Bronchial epithelial cell (primary cell): ENCODE measurements around the gene AQP12A. TPM values are rescaled to one million over a fixed set of nuclear protein-coding genes. Genes with fewer than 3 reads are reported as not detected.

Source experiments
- DNase-seq: peaks from one replicate; pipeline ENCODE4 v3.0.0-alpha.2; 2010; ENCODE audit warnings: low read depth
- FAIRE-seq: peaks from 2 replicates; lab custom pipeline; 2011; peaks lifted over from hg19 to GRCh38; lab: Jason Lieb, UNC
- H3K27me3 ChIP-seq: 2 replicates; pipeline ENCODE4 v1.5.1; 2011; ENCODE audit warnings: low read length; ENCODE audit not compliant: control insufficient read depth, insufficient read depth
- H3K36me3 ChIP-seq: 2 replicates; pipeline ENCODE4 v1.5.1; 2011; ENCODE audit warnings: low read length; ENCODE audit not compliant: control insufficient read depth, insufficient read depth
- H3K4me3 ChIP-seq: 2 replicates; pipeline ENCODE4 v1.5.1; 2011; ENCODE audit warnings: mild to moderate bottlenecking, low read depth, low read length, control low read depth
- CTCF ChIP-seq: IDR thresholded peaks from 2 replicates; pipeline ENCODE4 v1.5.1; 2011; ENCODE audit warnings: mild to moderate bottlenecking, moderate library complexity, low read length, control low read depth, inconsistent platforms; ENCODE audit not compliant: insufficient read depth, severe bottlenecking
- total RNA-seq: library from RNA; depleted of rRNA; stranded (reverse); fragments of >200 nt; gene quantifications from 2 replicates; pipeline ENCODE4 v1.2.1, GENCODE V29; 2014

AQP12A gene
- total RNA-seq, 1 donor from 2014 or later: not detected

GRCh38 chr2:240644859-240645301, 46.8 kb upstream of the AQP12A start:
- FAIRE-seq (no peak), DNase-seq (no peak)
- Histone ChIP-seq H3K4me3 (no peak overlapping the region), H3K36me3 (no peaks in the 10 kb centered on the region), H3K27me3 (peaks cover 10% of the 10 kb centered on the region)
- no peak for TF ChIP-seq CTCF

GRCh38 chr2:240645346-240645745, 46.3 kb upstream of the AQP12A start:
- no peak for DNase-seq
- FAIRE-seq: no peak
- Histone ChIP-seq H3K27me3 (peaks cover 10% of the 10 kb centered on the region), H3K4me3 (no peak overlapping the region), H3K36me3 (no peaks in the 10 kb centered on the region)
- no peak for TF ChIP-seq CTCF

- no peak for TF ChIP-seq CTCF
- Histone ChIP-seq H3K36me3 (no peaks in the 10 kb centered on the region), H3K27me3 (peaks cover 11% of the 10 kb centered on the region), H3K4me3 (no peak overlapping the region)
- FAIRE-seq (no peak), DNase-seq (no peak)
Observed at GRCh38 chr2:240645801-240646175, 45.9 kb upstream of the AQP12A start.

DNA sequence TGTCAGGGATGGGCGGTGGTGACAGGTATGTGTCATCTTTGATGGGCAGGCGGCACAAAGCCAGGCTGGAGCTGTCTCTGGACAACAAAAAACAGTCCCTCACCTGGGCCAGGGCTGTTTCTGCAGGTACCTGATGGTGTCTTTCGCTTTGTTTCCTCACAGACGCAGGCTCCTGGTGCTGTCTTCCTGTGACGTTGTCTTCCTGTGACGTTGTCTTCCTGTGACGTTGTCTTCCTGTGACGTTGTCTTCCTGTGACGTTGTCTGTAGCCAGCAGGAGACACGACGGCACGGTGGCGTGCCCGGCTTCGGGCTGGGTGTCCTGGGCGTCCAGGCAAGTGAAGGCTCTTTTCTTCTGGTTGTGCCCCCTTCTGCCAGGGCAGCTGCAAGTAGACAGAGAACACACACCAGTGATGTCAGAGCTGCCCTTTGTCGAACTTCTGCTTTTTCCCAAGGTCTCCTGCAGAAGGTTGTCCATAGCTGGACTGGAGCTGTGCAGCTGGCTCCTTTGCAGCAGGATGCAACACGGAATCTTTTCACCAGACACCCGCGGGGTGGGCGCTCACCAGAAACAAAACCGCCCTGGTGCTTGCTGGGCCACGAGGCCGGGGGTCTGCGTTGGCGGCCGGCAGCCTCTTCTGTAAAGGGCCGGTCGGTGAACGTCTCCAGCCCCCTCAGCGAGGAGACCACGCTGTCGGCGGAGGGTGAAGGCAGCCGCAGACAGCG, 45.3 kb upstream of the AQP12A start:
- peaks cover 11% of the 10 kb centered on the region for H3K27me3 ChIP-seq

DNA sequence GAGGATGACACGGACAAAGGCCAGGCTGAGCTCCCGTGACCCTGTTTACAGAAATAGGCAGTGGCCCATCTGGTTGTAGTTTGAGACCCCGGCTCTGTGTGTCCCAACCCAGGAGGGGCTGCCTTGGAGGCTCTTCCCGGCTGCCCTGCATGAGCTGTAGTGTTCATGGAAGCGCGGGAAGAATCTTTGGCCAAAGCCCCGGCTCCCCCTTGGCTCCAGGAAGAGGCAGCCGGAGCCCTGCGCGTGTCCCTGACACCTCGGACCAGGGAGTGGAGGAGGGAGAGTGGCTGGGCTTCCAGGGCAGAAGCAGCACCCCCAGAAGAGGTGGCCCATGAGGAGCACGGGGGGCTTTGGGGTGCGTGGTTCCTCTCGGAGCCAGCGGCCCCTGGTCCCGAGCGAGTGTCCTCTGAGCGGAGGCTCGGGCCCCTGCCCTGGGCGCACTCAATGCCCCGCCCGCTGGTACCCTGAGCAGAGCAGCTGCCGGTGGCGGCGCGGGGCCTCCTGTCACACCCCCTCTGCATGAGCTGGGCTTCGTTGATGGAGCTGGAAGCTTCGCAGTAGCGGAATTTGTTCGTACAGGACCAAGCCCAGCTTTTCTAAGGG, 44.7 kb upstream of the AQP12A start:
- no peak for DNase-seq
- Histone ChIP-seq H3K36me3 (no peaks in the 10 kb centered on the region), H3K4me3 (no peak overlapping the region), H3K27me3 (peaks cover 11% of the 10 kb centered on the region)
- no peak for TF ChIP-seq CTCF
- FAIRE-seq: no peak

More for the DNA sequence above, 45.3 kb upstream of the AQP12A start:
- H3K36me3 ChIP-seq: no peaks in the 10 kb centered on the region
- FAIRE-seq (peak; percentile 32), DNase-seq (no peak)
- TF ChIP-seq CTCF: no peak
- no peak overlapping the region for H3K4me3 ChIP-seq
